OCI-LY1 (cell line): ENCODE measurements around the gene MYO10.

Experiments
- CTCF ChIP-seq: fragments of 200-600 bp; sonication (generic), shearing (Covaris generic); IDR thresholded peaks from 2 replicates; pipeline ENCODE4 v1.5.1; 2017; ENCODE audit warnings: mild to moderate bottlenecking, antibody characterized with exemption, low read length, moderate library complexity, mixed read lengths
- EZH2 ChIP-seq: fragments of 200-600 bp; sonication (generic), shearing (Covaris generic); IDR thresholded peaks from 2 replicates; pipeline ENCODE4 v1.8.0; 2017; ENCODE audit warnings: borderline replicate concordance, mixed run types, mild to moderate bottlenecking, antibody characterized with exemption, low read length, moderate library complexity, mixed read lengths

DNA sequence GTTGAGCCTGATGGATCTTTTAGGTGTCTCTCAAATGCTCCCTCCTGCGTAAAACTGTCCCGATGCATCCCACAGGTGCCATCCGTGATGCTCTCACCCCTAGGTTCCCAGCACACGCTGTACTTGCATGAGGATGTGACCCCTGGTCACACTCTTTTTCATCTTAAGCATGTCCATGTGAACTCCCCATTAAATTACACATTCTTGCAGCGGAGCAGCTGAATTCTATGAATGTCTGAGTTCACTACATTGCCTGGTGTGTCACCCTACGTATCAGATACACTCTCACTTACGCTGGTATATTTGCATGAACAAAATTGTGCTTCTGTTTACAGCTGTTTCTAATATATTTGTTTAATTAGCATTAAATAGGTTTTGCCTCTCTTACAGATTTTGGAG is 214.0 kb downstream of the MYO10 start:
- TF ChIP-seq CTCF (no peak), EZH2 (no peak)
